Measurements from ENCODE around the gene THAP10.

GRCh38 chr15:70837476-70837875 is 54.8 kb downstream of the THAP10 start:
- no peak for TF ChIP-seq CTCF (conservative IDR thresholded peaks at IDR 0.05; ENCODE audit: low read depth, low read length)
- TF ChIP-seq EZH2 (IDR thresholded peaks at IDR 0.05; ENCODE audit: borderline replicate concordance, low read depth, low read length, poor library complexity, severe bottlenecking) = no peak

Measured in A673 (cell line).